ENCODE data around the gene KIR2DL1. TPM values are rescaled to one million over a fixed set of nuclear protein-coding genes. Genes with fewer than 3 reads are reported as not detected.

Gene KIR2DL1
- total and polyA plus RNA-seq, 2 donors (not counting 1 experiment from before 2014, with no cell fraction given): not detected

DNA sequence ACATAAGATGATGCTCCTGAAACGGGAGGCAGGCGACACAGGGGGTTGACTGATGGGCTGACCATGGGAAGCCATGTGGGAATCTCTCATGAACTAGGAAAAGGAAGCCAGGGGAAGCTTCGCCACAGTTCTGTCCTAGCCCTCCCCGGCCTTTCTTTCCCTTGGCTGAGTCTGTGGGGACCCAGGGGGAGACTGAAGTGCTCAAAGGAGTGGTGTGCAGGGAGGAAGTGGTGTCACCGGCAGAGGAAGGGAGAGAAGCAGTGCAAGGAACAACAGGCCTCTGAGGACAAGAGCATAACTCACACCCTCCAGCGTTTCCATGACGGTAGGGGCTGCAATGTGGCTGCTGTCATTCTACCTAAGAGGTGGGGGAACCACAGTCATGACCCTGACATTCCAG, 44.3 kb upstream of the KIR2DL1 start:
- Histone ChIP-seq H3K27ac (ENCODE audit: insufficient read depth, low read length) (no peak overlapping the region), H3K36me3 (ENCODE audit: control insufficient read depth, insufficient read depth, low read length) (no peaks in the 10 kb centered on the region), H3K4me3 (replicated peaks in 1 of 4; ENCODE audit: control extremely low read depth in 1 of 4, insufficient read depth in 1 of 4, low read depth in 3 of 4, low read length in 4 of 4) (no peak overlapping the region), H3K4me2 (ENCODE audit: extremely low read depth, insufficient read depth, low read length) (no peak overlapping the region), H3K79me2 (ENCODE audit: control insufficient read depth, insufficient read depth, low read length) (no peaks in the 10 kb centered on the region), H3K4me1 (ENCODE audit: control insufficient read depth, extremely low read depth, insufficient read depth, low read length) (no peaks in the 10 kb centered on the region), H3K9me3 (ENCODE audit: control insufficient read depth, insufficient read depth, low read depth, low read length) (no peaks in the 10 kb centered on the region), H3K27me3 (ENCODE audit: control insufficient read depth, insufficient read depth, low read length) (no peaks in the 10 kb centered on the region), H3K9ac (ENCODE audit: insufficient read depth, low read length) (no peak overlapping the region), H4K20me1 (ENCODE audit: control insufficient read depth, extremely low read depth, insufficient read depth, low read length) (no peaks in the 10 kb centered on the region), H2AFZ (ENCODE audit: low read length) (no peak overlapping the region)
- DNase-seq (ENCODE audit: low read depth in 2 of 2): no peak
- TF ChIP-seq, protein P1, sequence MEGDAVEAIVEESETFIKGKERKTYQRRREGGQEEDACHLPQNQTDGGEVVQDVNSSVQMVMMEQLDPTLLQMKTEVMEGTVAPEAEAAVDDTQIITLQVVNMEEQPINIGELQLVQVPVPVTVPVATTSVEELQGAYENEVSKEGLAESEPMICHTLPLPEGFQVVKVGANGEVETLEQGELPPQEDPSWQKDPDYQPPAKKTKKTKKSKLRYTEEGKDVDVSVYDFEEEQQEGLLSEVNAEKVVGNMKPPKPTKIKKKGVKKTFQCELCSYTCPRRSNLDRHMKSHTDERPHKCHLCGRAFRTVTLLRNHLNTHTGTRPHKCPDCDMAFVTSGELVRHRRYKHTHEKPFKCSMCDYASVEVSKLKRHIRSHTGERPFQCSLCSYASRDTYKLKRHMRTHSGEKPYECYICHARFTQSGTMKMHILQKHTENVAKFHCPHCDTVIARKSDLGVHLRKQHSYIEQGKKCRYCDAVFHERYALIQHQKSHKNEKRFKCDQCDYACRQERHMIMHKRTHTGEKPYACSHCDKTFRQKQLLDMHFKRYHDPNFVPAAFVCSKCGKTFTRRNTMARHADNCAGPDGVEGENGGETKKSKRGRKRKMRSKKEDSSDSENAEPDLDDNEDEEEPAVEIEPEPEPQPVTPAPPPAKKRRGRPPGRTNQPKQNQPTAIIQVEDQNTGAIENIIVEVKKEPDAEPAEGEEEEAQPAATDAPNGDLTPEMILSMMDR (conservative IDR thresholded peaks at IDR 0.05 in 1 of 2, IDR thresholded peaks at IDR 0.05 in 1 of 2; ENCODE audit: low read depth in 1 of 2, low read length in 2 of 2): no peak
- TF ChIP-seq EZH2 (IDR thresholded peaks at IDR 0.05; ENCODE audit: low read length, missing control alignments): no peak

DNA sequence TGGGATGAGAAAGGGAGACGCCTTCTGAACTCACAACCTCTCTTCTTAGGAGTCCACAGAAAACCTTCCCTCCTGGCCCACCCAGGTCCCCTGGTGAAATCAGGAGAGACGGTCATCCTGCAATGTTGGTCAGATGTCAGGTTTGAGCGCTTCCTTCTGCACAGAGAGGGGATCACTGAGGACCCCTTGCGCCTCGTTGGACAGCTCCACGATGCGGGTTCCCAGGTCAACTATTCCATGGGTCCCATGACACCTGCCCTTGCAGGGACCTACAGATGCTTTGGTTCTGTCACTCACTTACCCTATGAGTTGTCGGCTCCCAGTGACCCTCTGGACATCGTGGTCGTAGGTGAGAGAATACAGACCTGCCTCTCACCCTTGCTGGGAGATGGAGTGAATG, 42.0 kb upstream of the KIR2DL1 start:
- Histone ChIP-seq H3K27ac (ENCODE audit: insufficient read depth, low read length) (no peak overlapping the region), H3K4me1 (ENCODE audit: control insufficient read depth, extremely low read depth, insufficient read depth, low read length) (no peaks in the 10 kb centered on the region), H4K20me1 (ENCODE audit: control insufficient read depth, extremely low read depth, insufficient read depth, low read length) (no peaks in the 10 kb centered on the region), H3K4me2 (ENCODE audit: extremely low read depth, insufficient read depth, low read length) (no peak overlapping the region), H3K9me3 (ENCODE audit: control insufficient read depth, insufficient read depth, low read depth, low read length) (no peaks in the 10 kb centered on the region), H3K36me3 (ENCODE audit: control insufficient read depth, insufficient read depth, low read length) (no peaks in the 10 kb centered on the region), H3K9ac (ENCODE audit: insufficient read depth, low read length) (no peak overlapping the region), H3K4me3 (replicated peaks in 1 of 4; ENCODE audit: control extremely low read depth in 1 of 4, insufficient read depth in 1 of 4, low read depth in 3 of 4, low read length in 4 of 4) (no peak overlapping the region), H2AFZ (ENCODE audit: low read length) (no peak overlapping the region), H3K79me2 (ENCODE audit: control insufficient read depth, insufficient read depth, low read length) (no peaks in the 10 kb centered on the region), H3K27me3 (ENCODE audit: control insufficient read depth, insufficient read depth, low read length) (no peaks in the 10 kb centered on the region)
- TF ChIP-seq EZH2 (IDR thresholded peaks at IDR 0.05; ENCODE audit: low read length, missing control alignments): no peak
- TF ChIP-seq, protein P1 (conservative IDR thresholded peaks at IDR 0.05 in 1 of 2, IDR thresholded peaks at IDR 0.05 in 1 of 2; ENCODE audit: low read depth in 1 of 2, low read length in 2 of 2): no peak
- DNase-seq (ENCODE audit: low read depth in 2 of 2): no peak

DNA sequence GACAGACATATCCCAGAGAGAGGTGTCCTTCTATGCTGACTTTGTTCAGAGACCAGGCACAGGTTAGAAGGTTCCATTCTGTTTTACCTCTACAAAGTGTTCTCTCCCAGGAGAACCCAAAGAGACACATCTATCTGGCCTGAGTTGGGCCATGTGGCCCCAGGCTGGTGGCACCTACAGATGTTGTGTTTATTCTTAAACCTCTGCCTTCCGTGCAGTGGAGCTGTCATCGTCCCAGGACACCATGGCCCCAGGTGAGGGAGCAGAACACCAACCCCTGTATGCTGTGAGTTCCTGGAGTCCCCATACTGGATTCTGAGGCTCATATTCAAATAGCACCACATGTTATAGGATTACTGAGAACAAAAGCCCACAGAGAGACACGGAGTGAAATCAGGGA, 41.4 kb upstream of the KIR2DL1 start:
- Histone ChIP-seq H3K9ac (ENCODE audit: insufficient read depth, low read length) (no peak overlapping the region), H3K36me3 (ENCODE audit: control insufficient read depth, insufficient read depth, low read length) (no peaks in the 10 kb centered on the region), H3K27me3 (ENCODE audit: control insufficient read depth, insufficient read depth, low read length) (no peaks in the 10 kb centered on the region), H3K9me3 (ENCODE audit: control insufficient read depth, insufficient read depth, low read depth, low read length) (no peaks in the 10 kb centered on the region), H3K79me2 (ENCODE audit: control insufficient read depth, insufficient read depth, low read length) (no peaks in the 10 kb centered on the region), H2AFZ (ENCODE audit: low read length) (no peak overlapping the region), H3K4me3 (replicated peaks in 1 of 4; ENCODE audit: control extremely low read depth in 1 of 4, insufficient read depth in 1 of 4, low read depth in 3 of 4, low read length in 4 of 4) (no peak overlapping the region), H3K4me2 (ENCODE audit: extremely low read depth, insufficient read depth, low read length) (no peak overlapping the region), H3K4me1 (ENCODE audit: control insufficient read depth, extremely low read depth, insufficient read depth, low read length) (no peaks in the 10 kb centered on the region), H4K20me1 (ENCODE audit: control insufficient read depth, extremely low read depth, insufficient read depth, low read length) (no peaks in the 10 kb centered on the region), H3K27ac (ENCODE audit: insufficient read depth, low read length) (no peak overlapping the region)
- no peak for DNase-seq (ENCODE audit: low read depth in 2 of 2)
- TF ChIP-seq EZH2 (IDR thresholded peaks at IDR 0.05; ENCODE audit: low read length, missing control alignments): no peak

Data from fibroblast of lung (primary cell).